GM19043 (cell line): ENCODE data around the gene ATG7.

Experiments
- ATAC-seq: cut with Tn5 transposase; IDR thresholded peaks from one replicate; pipeline ENCODE4 v1.9.1; 2021; ENCODE audit warnings: low read depth; ENCODE audit not compliant: unreplicated experiment

The ATG7 gene

GRCh38 chr3:11544412-11545181 is 272.4 kb downstream of the ATG7 start:
- ATAC-seq, result no peak

GRCh38 chr3:11545186-11545851 is 273.1 kb downstream of the ATG7 start:
- ATAC-seq, result no peak

DNA sequence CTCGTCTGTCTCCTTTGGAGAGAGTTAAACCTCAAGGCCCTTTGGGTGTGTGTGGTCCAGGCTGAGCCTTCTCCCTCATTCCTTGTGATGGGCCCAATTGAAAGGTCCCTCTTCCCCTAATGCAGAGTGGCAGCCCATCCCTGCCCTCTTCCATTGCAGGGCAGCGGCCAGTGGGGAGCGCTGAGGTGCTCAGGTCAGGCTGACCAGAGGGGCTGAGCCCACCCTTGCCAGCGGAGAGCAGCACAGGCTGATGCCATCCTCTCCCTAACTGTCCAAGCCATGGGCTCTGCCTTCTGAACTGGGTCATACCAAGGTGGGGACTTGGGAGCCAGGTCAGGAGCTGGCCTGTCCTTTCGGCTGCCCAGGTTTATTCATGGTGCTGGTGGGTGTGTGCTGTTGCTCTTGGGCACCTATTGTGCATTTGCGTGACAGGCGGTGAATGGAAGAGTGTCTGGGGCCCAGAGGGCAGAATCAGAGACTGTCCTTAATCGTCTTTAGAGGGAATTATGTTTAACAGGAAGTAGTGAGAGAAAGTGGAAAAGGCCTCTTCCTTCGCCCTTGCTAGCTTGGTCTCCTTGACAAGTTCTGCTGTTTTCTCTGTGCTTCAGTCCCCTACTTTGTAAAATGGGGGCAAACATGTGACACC is 274.6 kb downstream of the ATG7 start:
- no peak for ATAC-seq

- ATAC-seq, result no peak
Observed at GRCh38 chr3:11547498-11547897, 275.3 kb downstream of the ATG7 start.

GRCh38 chr3:11548721-11549131 is 276.5 kb downstream of the ATG7 start:
- no peak for ATAC-seq

- ATAC-seq, result no peak
Observed at GRCh38 chr3:11549580-11550140, 277.5 kb downstream of the ATG7 start.

DNA sequence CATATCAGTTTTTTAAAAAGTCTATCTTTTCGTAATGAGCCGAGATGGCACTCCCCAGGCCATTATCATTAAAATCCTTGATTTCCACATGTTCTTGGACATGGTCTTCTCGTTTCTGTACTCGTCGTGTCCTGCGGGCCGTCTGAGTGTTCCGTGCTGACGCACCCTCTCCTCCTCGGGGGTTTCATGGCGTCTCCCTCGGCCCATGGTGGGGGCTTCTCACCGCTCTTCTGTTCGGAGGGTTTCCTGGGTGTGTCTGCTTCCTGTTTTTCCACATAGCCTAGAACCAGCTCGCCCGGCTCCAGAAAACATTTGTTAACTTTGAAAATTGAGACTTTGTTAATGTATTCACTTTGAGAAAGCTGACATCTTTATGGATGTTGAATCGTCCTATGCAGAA is 278.8 kb downstream of the ATG7 start:
- ATAC-seq, result no peak

- no peak for ATAC-seq
Observed at GRCh38 chr3:11552289-11553264, 280.4 kb downstream of the ATG7 start.

- ATAC-seq, result no peak
Observed at GRCh38 chr3:11553436-11554235, 281.4 kb downstream of the ATG7 start.

- no peak for ATAC-seq
Observed at GRCh38 chr3:11554236-11554610, 282.0 kb downstream of the ATG7 start.

DNA sequence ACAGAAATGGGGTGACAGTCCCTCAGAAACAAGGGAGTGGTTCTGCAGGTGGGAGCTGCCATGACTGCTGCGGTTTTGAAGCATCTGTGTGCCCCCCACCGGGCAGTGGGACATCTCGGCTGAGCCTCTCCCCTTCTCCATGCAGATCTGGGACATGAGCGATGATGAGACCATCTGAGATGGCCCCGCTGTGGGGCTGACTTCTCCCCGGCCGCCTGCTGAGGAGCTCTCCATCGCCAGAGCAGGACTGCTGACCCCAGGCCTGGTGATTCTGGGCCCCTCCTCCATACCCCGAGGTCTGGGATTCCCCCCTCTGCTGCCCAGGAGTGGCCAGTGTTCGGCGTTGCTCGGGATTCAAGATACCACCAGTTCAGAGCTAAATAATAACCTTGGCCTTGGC is 282.5 kb downstream of the ATG7 start:
- no peak for ATAC-seq

GRCh38 chr3:11555211-11555782 is 283.1 kb downstream of the ATG7 start:
- ATAC-seq, result no peak

- ATAC-seq, result no peak
Observed at GRCh38 chr3:11555881-11556633, 283.9 kb downstream of the ATG7 start.

DNA sequence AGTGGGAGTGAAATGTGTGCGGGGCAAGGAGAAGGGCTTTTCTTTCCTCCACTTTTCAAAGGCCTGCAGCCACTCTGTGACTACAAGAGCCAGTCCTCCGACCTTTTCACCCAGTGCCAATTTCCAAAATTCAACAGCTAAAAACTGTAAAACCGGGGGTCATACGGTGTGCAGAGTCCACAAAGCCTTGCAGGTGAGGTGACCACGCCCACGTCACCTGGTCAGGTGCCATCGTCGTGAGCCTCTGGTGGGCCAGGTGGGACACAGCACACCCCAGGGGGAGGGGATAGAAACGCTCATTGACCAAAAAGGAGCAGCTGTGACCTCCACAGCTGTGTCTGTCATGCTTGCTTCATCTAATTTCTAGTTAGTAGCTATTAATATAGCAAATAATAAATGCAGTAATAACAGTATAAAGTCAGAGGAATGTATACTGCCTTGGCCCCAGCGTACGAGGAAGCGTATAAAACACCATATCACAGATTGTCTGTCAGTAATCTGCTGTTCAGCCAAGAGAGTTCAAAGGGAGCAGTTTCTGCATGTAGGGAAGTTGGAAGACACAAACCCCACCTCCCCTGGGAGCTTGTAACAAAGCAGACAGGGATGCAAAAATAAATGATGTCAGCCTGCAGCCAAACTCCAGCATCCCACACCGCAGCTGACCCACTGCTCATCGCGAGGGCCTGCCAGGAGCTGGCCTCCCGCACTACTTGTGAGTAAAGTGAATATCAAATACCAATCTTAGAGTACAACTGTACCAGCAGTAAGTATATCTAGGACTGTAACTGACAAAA is 284.9 kb downstream of the ATG7 start:
- ATAC-seq, result no peak

GRCh38 chr3:11558002-11558401 is 285.8 kb downstream of the ATG7 start:
- ATAC-seq, result no peak

DNA sequence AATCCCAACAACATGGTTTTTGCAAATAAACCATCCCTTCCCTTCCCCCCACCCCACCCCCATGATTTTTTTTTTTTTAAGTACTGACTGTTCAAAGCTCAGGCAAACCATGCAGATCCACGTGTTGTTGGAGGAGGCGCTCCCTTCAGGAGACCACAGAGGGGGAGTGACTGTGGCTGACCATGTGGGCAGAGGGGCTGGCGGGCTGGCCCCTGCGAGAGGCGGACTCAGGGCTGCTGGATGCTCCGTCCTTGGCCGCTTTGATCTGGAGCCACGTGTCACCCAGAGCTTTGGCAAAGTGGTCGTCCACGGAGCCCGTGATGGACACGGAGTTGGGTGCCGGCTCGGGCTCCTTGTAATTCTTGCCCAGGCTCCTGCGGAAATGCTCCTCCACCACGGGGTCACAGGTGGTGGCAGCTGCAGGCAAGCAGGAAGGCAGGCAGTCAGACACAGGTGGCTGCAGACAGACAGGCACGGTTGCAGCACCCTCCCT is 286.3 kb downstream of the ATG7 start:
- ATAC-seq, result no peak
